ENCODE results near the gene TENM4. TPM values are rescaled to one million over a fixed set of nuclear protein-coding genes. Genes with fewer than 3 reads are reported as not detected.
"Not testable (repeated sequence)": the region's sequence is repeated elsewhere in the genome, so short reads cannot be mapped to it uniquely, and the experiment has no call there.

The TENM4 gene
- total and polyA plus RNA-seq, 5 experiments from 2014 or later: not detected

DNA sequence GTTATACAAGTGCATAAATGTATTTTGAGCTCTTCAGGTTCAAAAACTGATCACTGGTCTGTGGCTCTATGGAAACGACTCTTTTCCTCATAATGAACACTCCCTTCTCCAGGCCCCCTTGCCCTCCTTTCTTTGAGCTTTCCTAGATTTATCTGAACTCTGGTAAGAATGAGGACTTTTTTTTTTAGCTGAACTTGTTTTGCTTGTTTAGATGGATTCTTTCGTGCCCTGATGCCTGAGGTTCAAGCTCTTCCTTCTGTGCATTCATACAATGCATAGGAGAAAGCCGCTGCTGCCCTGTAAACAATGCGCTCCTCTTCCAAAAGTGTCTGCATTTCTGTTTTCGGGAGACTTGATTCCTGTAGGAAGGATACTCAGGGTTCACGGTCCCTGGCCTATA is 205.1 kb downstream of the TENM4 start:
- no peaks in the 10 kb centered on the region for H3K36me3 Mint-ChIP-seq
- DNase-seq (no peak), ATAC-seq (no peak)
- no peaks in the 10 kb centered on the region for H3K4me1 Mint-ChIP-seq
- H3K27me3 Mint-ChIP-seq: peaks cover 0 to 9% (median 2%) of the 10 kb centered on the region in 5 donors
- H3K4me3 Mint-ChIP-seq: no peak overlapping the region
- POLR2A ChIA-PET: no interaction called here
- H3K27ac Mint-ChIP-seq: no peak overlapping the region
- H3K9me3 Mint-ChIP-seq: no peaks in the 10 kb centered on the region

DNA sequence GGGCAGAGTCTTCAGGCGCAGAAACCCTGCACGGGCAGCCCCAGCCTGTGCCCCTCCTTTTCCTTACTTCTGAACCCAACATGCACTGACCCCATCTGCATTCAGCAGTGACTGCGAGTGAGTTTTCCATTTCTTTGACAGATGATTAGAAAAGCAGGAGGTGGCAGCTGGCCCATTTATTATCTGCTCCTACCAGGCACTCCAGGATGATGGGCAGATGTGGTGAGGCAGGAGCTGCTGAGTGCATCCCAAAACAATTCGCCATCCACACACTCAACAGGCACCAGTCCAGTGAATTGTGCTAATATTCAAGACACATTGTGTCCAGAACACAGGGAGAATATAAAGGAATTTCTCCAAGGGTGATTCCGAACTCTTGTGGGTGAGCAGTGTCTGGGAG is 208.5 kb downstream of the TENM4 start:
- ATAC-seq: no peak
- POLR2A ChIA-PET: no interaction called here
- Mint-ChIP-seq H3K9me3 (no peaks in the 10 kb centered on the region), H3K27me3 (peaks cover 0 to 13% (median 2%) of the 10 kb centered on the region in 5 donors), H3K4me1 (no peaks in the 10 kb centered on the region), H3K36me3 (no peaks in the 10 kb centered on the region), H3K4me3 (no peak overlapping the region), H3K27ac (no peak overlapping the region)
- DNase-seq: no peak

DNA sequence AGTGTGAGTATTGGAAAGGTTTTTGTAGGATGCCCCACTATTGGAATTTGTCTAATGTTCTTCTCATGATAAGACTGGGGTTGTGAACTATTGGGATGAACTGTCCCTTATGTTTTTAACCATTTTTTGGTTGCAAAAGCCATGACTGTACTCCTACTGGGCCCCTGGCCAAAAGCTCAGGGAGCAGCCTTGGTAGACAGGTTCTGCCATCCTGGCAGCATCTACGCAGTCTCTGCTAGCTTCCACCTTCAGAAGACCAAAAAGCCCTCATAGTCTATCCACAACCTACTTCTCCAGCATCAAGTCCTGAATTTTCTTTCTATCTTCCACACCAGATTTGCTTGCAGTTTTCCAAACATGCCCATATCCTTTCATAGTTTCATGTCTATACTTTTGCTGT is 211.8 kb downstream of the TENM4 start:
- Mint-ChIP-seq H3K4me3 (no peak overlapping the region), H3K27me3 (peaks cover 0 to 14% (median 2%) of the 10 kb centered on the region in 5 donors), H3K4me1 (no peaks in the 10 kb centered on the region), H3K27ac (no peak overlapping the region), H3K9me3 (no peaks in the 10 kb centered on the region), H3K36me3 (no peaks in the 10 kb centered on the region)
- DNase-seq: no peak
- ATAC-seq: no peak
- POLR2A ChIA-PET: no interaction called here

DNA sequence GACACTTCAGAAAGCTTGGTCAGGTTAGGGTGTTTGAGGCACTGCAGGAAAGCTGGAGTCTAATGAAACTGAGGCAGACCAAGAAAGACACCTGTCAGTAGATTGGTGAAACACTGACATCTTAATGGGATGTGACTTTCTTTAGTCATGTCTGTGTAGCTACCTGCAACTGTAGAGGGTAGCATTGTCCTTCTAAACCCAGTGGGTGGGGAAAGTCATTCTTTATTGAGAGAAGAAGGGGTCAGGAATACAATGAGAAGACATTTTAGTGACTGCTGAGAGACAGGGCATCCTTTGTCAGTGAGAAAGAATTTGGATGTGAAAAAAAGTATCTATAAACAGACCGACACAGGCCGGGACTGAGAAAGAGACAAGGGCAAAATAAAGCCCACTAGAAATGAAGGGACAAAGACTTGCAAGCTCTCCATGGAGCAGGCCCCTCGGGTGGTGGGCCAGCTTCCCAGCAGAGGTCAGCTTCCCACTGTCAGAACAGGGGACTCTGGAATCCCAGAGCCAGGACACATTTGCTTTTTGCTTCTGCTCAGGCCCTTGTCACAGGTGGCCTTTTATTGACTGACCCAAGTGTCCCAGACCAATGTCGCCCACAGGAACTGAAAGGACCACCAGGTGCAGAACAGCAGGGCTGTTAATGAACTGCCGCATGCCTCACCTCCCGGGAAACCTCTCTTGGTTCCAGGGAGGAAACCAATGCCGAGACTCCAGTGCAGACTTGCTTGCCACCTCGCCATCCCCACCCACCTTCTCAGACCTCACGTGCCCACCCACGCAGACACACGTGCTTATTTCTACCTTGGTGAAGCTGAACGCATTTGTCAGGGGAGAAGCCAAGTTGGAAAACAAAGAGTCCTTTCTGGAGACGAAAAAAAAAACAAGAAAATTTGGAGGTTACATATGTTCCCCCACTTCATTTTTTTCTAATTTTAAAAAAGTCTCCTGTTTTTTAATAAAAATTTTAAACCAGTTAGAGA is 212.8 kb downstream of the TENM4 start:
- H3K27ac Mint-ChIP-seq: no peak overlapping the region

DNA sequence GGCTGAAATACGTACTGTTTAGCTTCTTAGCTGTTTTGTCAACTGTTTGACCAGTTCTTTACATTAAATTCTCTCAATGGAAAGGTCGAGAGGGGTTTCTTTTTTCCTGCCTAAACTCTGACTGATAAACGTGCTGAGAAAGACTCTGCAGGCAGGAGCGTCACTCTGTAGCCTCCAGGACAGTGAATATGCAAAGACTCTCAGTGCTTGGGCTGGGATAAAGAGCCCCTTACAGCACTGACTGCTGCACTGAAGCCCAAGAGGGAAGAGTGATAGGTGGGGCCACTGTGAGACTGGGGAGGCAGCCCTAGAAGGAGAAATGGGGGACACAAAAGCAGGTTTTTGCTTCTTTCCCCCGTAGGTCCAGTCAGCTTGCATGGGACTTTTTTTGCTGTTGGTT is 213.5 kb downstream of the TENM4 start:
- Mint-ChIP-seq H3K4me3 (no peak overlapping the region), H3K27me3 (peaks cover 0 to 13% (median 6%) of the 10 kb centered on the region in 5 donors), H3K27ac (no peak overlapping the region), H3K9me3 (peaks cover 0 to 4% (median 0%) of the 10 kb centered on the region in 9 donors), H3K4me1 (no peaks in the 10 kb centered on the region), H3K36me3 (no peaks in the 10 kb centered on the region)
- DNase-seq: no peak
- POLR2A ChIA-PET: no interaction called here
- ATAC-seq: no peak

More for the DNA sequence above, 212.8 kb downstream of the TENM4 start:
- POLR2A ChIA-PET: no interaction called here
- Mint-ChIP-seq H3K27me3 (peaks cover 0 to 15% (median 6%) of the 10 kb centered on the region in 5 donors), H3K4me3 (no peak overlapping the region), H3K4me1 (no peaks in the 10 kb centered on the region), H3K9me3 (peaks cover 0 to 4% (median 0%) of the 10 kb centered on the region in 9 donors), H3K36me3 (no peaks in the 10 kb centered on the region)
- no peak for ATAC-seq
- DNase-seq: no peak

DNA sequence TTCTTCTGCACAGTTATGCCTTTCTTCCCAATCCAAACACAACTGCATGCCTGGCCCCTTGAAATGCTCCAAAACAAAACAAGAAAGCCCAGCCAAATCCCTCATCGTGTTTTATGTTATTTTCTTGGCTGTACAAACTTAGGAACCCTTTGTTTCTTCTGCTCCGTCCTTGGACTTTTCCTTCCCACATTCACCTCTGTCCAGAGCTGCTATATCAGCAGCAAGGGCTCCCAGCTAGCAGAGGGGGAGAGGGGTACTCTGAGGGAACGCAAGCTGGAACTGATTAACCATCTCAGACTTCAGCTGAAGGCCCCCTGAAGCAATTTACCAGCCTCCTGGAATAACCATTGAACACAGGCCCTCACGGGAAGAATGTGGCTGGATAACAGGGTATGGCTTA is 214.7 kb downstream of the TENM4 start:
- no peak for DNase-seq
- H3K4me1 Mint-ChIP-seq: no peaks in the 10 kb centered on the region
- H3K36me3 Mint-ChIP-seq: no peaks in the 10 kb centered on the region
- no peak for ATAC-seq
- peaks cover 0 to 4% (median 0%) of the 10 kb centered on the region in 9 donors for H3K9me3 Mint-ChIP-seq
- POLR2A ChIA-PET: no interaction called here
- peaks cover 0 to 13% (median 6%) of the 10 kb centered on the region in 5 donors for H3K27me3 Mint-ChIP-seq
- H3K4me3 Mint-ChIP-seq: no peak overlapping the region
- H3K27ac Mint-ChIP-seq: no peak overlapping the region

DNA sequence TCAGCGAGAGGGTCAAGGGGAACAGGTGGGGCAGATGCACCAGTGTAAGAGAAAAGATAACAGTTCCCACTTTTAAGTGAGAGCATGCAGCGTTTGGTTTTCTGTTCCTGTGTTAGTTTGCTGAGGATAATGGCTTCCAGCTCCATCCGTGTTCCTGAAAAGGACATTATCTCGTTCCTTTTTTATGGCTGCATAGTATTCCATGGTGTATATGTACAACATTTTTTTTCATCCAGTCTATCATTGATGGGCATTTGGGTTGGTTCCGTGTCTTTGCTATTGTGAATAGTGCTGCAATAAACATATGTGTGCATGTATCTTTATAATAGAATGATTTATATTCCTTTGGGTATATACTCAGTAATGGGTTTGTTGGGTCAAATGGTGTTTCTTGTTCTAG is 218.7 kb downstream of the TENM4 start:
- H3K36me3 Mint-ChIP-seq, POLR2A ChIA-PET, H3K4me3 Mint-ChIP-seq, DNase-seq, ATAC-seq, H3K27ac Mint-ChIP-seq, H3K4me1 Mint-ChIP-seq, H3K9me3 Mint-ChIP-seq: not testable (repeated sequence)
- H3K27me3 Mint-ChIP-seq: peaks cover 0 to 16% (median 5%) of the 10 kb centered on the region in 5 donors

DNA sequence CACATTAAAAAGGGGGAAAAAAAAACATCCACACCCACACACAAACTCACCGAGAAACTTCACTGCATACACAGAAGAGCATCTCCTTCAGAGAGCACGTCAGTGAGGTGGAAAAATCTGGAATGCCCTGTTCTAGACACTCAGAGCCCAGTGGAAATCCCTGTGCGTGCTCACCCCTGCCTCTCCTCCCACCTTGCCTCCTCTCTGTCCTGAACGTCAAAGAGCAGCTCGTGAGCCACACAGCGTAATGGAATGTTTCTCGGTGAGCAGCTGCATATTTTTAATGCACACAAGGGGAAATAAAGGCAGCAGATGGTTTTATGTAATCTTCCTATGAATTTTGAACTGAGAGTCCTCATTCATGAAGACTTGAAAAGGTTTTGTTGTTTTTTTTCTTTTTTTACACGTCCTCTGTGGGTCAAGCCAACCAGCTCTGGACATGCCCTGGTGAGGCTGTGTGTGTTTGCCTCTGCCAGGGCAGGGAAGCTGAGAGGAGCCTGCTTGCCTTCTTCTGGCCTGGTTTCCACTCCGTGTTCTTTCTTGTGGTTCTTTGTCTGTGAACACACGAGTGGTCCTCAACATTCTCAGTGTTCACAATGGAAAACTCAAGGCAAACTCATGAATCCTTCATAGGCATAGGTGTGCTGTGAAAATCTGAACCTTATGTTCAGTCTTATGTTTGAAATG is 219.2 kb downstream of the TENM4 start:
- H3K4me1 Mint-ChIP-seq: no peaks in the 10 kb centered on the region
- H3K27ac Mint-ChIP-seq: no peak overlapping the region
- ATAC-seq (no peak), DNase-seq (no peak)
- H3K4me3 Mint-ChIP-seq: no peak overlapping the region
- H3K27me3 Mint-ChIP-seq: peaks cover 0 to 13% (median 3%) of the 10 kb centered on the region in 5 donors
- peaks cover 0 to 5% (median 0%) of the 10 kb centered on the region in 9 donors for H3K9me3 Mint-ChIP-seq
- POLR2A ChIA-PET: no interaction called here
- no peaks in the 10 kb centered on the region for H3K36me3 Mint-ChIP-seq

DNA sequence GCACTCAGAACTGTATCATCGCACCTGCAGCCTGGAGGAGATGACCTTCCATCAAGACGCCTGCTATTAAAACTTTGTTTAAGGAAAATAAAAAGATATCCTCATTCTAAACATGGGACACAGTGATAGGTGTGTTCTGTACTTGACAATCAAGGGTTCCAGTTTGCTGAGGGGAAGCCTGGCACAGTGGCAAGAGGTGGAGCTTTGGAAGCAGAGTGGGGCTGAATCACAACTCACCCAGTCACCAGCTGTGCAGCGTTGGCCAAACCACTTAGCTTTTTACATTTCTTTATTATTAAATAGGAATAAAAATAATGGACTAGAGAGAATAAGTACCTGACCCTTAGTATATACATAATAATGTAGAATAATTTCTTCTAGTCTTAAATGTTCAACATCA is 220.7 kb downstream of the TENM4 start:
- peaks cover 0 to 5% (median 0%) of the 10 kb centered on the region in 9 donors for H3K9me3 Mint-ChIP-seq
- DNase-seq: no peak
- no peak for ATAC-seq
- no peaks in the 10 kb centered on the region for H3K4me1 Mint-ChIP-seq
- no peaks in the 10 kb centered on the region for H3K36me3 Mint-ChIP-seq
- POLR2A ChIA-PET: no interaction called here
- H3K4me3 Mint-ChIP-seq: no peak overlapping the region
- H3K27me3 Mint-ChIP-seq: peaks cover 0 to 14% (median 3%) of the 10 kb centered on the region in 5 donors
- no peak overlapping the region for H3K27ac Mint-ChIP-seq

DNA sequence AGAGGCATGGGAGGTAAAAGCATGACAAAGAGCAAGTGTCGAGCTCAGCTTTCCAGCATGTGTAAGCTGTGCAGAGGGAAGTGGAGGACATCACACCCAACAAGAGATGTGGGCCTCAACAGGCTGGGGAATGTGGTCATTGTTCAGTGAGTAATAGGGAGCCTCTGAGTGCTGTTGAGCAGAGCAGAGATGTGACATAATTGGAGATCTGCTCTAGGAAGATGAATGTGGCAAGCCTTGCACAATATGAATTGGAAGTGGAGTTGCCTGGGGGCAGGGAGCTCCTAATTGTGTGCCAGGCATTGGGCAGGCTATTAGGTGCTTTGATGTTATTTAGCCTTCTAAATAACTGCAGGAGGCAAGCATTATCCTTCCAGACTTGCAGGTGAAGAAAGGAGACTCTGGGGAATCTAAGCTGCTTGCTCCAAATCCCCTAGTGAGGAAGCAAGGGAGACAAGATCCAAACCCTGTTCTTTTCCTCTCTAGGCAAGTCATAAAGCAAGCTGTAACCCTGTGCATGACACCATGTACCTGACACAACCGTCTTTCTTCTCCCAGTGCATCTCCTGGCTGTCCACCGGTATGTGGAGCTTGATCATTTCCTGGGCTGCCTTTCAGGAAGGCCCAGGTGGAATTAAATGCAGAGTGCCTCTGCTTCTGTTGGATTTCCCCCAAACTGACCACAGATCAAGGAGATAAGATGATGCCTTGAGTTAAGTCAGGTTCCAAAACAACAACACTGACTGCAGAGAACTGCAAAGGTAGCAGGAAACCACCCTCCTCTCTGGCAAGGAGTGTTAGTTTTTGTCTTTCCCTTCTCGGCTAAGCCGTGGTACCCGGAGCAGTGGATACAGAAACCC is 221.4 kb downstream of the TENM4 start:
- DNase-seq (no peak), ATAC-seq (no peak)
- POLR2A ChIA-PET: no interaction called here
- no peak overlapping the region for H3K4me3 Mint-ChIP-seq
- no peaks in the 10 kb centered on the region for H3K4me1 Mint-ChIP-seq
- H3K27me3 Mint-ChIP-seq: peaks cover 0 to 16% (median 3%) of the 10 kb centered on the region in 5 donors
- H3K36me3 Mint-ChIP-seq: no peaks in the 10 kb centered on the region
- H3K9me3 Mint-ChIP-seq: peaks cover 0 to 5% (median 0%) of the 10 kb centered on the region in 9 donors
- H3K27ac Mint-ChIP-seq: no peak overlapping the region

DNA sequence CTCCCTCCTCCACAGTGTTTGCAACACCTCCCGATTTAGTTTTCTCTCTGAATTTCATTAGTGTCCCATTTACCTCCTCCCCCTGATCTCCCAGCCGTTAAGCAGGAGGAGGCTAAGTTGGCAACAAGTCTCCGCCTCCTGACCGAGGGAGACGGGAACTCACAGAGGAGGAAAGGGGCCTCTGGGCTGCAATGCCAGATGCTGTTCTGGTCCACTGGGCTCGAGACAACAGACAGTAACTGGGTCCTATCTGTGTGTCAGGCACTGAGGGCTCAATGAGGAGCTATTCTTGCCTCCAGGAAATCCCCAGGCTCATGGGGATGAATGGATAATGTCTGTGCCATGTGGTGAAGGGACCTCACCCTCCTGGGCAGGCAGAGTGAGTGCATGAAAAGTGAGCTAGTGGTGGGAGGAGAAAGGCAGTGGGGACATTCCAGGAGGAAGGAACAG is 228.1 kb downstream of the TENM4 start:
- no peak overlapping the region for H3K4me3 Mint-ChIP-seq
- no peak overlapping the region for H3K27ac Mint-ChIP-seq
- ATAC-seq (no peak), DNase-seq (no peak)
- no peaks in the 10 kb centered on the region for H3K4me1 Mint-ChIP-seq
- no peaks in the 10 kb centered on the region for H3K36me3 Mint-ChIP-seq
- H3K9me3 Mint-ChIP-seq: peaks cover 0 to 6% (median 0%) of the 10 kb centered on the region in 9 donors
- peaks cover 0 to 3% (median 0%) of the 10 kb centered on the region in 5 donors for H3K27me3 Mint-ChIP-seq
- POLR2A ChIA-PET: no interaction called here

DNA sequence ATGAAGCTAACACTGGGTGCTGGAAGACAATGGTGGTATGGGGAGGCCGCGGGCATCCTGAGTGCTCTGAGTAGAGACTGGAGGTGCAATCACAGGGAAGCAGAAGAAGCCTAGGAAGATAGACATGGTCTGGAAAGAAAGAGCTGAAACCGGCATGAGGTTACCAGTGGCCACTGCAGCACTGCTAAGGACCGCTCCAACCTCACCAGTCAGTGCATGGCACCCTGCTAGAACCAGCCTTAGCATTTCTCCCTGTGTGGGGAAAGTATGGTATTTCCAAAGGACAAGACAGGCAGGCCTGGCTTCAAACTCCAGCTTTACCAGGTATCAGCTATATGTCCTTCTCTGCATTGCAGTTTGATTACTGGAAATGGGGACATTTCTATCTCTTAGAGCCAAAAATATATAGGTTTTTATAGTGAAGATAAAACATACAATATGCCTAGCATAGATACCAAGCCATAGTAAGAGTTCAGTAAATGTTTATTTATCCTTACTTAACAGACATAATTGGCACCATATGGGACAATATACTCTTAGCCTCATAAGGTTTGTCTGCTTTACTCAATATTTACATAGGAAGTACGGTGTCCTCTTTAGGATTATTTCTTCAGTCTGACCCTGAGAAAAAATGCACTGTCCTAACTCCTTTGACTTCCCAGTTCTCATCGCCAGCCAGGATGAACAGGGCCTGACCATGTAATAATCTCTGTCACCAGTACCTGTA is 231.1 kb downstream of the TENM4 start:
- Mint-ChIP-seq H3K36me3 (no peaks in the 10 kb centered on the region), H3K27me3 (peaks cover 0 to 4% (median 0%) of the 10 kb centered on the region in 5 donors), H3K27ac (no peak overlapping the region), H3K4me3 (no peak overlapping the region), H3K9me3 (peaks cover 0 to 6% (median 0%) of the 10 kb centered on the region in 9 donors), H3K4me1 (no peaks in the 10 kb centered on the region)
- DNase-seq: no peak
- POLR2A ChIA-PET: no interaction called here
- ATAC-seq: no peak

All from naive thymus-derived CD8-positive, alpha-beta T cell (primary cell).